ENCODE data around the gene LYST.

DNA sequence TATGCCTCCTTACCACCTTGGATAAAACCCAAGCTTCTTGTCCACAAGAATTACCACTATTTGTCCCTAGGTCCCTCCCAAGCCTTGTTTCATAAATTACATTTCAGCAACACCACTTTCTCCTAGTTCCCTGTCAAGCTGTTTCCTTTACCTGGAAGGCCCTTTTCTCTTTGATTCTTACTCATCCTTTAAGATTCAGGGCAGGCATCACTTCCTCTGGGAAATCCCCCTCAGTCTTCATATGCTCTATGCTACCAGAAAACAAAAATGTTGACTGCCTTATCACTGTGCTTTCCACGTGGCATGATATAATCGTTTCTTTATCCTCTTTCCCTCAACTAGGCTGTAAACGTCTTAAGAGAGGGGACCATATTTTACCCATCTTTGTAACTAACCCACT lies 102.7 kb downstream of the LYST start:
- TF ChIP-seq, protein P1, sequence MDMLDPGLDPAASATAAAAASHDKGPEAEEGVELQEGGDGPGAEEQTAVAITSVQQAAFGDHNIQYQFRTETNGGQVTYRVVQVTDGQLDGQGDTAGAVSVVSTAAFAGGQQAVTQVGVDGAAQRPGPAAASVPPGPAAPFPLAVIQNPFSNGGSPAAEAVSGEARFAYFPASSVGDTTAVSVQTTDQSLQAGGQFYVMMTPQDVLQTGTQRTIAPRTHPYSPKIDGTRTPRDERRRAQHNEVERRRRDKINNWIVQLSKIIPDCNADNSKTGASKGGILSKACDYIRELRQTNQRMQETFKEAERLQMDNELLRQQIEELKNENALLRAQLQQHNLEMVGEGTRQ (IDR thresholded peaks at IDR 0.05; ENCODE audit: low read length): no peak
- TF ChIP-seq, protein P2, sequence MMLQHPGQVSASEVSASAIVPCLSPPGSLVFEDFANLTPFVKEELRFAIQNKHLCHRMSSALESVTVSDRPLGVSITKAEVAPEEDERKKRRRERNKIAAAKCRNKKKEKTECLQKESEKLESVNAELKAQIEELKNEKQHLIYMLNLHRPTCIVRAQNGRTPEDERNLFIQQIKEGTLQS (IDR thresholded peaks at IDR 0.05; ENCODE audit: insufficient read depth, low read depth, low read length): no peak
- no peak for TF ChIP-seq CBX8 (IDR thresholded peaks at IDR 0.05; ENCODE audit: borderline replicate concordance, low read depth, low read length)
- TF ChIP-seq, protein P3, sequence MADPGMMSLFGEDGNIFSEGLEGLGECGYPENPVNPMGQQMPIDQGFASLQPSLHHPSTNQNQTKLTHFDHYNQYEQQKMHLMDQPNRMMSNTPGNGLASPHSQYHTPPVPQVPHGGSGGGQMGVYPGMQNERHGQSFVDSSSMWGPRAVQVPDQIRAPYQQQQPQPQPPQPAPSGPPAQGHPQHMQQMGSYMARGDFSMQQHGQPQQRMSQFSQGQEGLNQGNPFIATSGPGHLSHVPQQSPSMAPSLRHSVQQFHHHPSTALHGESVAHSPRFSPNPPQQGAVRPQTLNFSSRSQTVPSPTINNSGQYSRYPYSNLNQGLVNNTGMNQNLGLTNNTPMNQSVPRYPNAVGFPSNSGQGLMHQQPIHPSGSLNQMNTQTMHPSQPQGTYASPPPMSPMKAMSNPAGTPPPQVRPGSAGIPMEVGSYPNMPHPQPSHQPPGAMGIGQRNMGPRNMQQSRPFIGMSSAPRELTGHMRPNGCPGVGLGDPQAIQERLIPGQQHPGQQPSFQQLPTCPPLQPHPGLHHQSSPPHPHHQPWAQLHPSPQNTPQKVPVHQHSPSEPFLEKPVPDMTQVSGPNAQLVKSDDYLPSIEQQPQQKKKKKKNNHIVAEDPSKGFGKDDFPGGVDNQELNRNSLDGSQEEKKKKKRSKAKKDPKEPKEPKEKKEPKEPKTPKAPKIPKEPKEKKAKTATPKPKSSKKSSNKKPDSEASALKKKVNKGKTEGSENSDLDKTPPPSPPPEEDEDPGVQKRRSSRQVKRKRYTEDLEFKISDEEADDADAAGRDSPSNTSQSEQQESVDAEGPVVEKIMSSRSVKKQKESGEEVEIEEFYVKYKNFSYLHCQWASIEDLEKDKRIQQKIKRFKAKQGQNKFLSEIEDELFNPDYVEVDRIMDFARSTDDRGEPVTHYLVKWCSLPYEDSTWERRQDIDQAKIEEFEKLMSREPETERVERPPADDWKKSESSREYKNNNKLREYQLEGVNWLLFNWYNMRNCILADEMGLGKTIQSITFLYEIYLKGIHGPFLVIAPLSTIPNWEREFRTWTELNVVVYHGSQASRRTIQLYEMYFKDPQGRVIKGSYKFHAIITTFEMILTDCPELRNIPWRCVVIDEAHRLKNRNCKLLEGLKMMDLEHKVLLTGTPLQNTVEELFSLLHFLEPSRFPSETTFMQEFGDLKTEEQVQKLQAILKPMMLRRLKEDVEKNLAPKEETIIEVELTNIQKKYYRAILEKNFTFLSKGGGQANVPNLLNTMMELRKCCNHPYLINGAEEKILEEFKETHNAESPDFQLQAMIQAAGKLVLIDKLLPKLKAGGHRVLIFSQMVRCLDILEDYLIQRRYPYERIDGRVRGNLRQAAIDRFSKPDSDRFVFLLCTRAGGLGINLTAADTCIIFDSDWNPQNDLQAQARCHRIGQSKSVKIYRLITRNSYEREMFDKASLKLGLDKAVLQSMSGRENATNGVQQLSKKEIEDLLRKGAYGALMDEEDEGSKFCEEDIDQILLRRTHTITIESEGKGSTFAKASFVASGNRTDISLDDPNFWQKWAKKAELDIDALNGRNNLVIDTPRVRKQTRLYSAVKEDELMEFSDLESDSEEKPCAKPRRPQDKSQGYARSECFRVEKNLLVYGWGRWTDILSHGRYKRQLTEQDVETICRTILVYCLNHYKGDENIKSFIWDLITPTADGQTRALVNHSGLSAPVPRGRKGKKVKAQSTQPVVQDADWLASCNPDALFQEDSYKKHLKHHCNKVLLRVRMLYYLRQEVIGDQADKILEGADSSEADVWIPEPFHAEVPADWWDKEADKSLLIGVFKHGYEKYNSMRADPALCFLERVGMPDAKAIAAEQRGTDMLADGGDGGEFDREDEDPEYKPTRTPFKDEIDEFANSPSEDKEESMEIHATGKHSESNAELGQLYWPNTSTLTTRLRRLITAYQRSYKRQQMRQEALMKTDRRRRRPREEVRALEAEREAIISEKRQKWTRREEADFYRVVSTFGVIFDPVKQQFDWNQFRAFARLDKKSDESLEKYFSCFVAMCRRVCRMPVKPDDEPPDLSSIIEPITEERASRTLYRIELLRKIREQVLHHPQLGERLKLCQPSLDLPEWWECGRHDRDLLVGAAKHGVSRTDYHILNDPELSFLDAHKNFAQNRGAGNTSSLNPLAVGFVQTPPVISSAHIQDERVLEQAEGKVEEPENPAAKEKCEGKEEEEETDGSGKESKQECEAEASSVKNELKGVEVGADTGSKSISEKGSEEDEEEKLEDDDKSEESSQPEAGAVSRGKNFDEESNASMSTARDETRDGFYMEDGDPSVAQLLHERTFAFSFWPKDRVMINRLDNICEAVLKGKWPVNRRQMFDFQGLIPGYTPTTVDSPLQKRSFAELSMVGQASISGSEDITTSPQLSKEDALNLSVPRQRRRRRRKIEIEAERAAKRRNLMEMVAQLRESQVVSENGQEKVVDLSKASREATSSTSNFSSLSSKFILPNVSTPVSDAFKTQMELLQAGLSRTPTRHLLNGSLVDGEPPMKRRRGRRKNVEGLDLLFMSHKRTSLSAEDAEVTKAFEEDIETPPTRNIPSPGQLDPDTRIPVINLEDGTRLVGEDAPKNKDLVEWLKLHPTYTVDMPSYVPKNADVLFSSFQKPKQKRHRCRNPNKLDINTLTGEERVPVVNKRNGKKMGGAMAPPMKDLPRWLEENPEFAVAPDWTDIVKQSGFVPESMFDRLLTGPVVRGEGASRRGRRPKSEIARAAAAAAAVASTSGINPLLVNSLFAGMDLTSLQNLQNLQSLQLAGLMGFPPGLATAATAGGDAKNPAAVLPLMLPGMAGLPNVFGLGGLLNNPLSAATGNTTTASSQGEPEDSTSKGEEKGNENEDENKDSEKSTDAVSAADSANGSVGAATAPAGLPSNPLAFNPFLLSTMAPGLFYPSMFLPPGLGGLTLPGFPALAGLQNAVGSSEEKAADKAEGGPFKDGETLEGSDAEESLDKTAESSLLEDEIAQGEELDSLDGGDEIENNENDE (IDR thresholded peaks at IDR 0.05; ENCODE audit: insufficient replicate concordance, low read length): no peak
- TF ChIP-seq MAFK (IDR thresholded peaks at IDR 0.05; ENCODE audit: low read depth, low read length): no peak
- no peak for TF ChIP-seq POLR2AphosphoS5 (IDR thresholded peaks at IDR 0.05; ENCODE audit: low read depth, low read length)
- no peak for TF ChIP-seq JUN (IDR thresholded peaks at IDR 0.05; ENCODE audit: low read depth, low read length)
- TF ChIP-seq SIN3A (conservative IDR thresholded peaks at IDR 0.05 in 1 of 2, IDR thresholded peaks at IDR 0.05 in 1 of 2; ENCODE audit: low read depth in 1 of 2, low read length in 2 of 2): no peak
- TF ChIP-seq, protein P4, sequence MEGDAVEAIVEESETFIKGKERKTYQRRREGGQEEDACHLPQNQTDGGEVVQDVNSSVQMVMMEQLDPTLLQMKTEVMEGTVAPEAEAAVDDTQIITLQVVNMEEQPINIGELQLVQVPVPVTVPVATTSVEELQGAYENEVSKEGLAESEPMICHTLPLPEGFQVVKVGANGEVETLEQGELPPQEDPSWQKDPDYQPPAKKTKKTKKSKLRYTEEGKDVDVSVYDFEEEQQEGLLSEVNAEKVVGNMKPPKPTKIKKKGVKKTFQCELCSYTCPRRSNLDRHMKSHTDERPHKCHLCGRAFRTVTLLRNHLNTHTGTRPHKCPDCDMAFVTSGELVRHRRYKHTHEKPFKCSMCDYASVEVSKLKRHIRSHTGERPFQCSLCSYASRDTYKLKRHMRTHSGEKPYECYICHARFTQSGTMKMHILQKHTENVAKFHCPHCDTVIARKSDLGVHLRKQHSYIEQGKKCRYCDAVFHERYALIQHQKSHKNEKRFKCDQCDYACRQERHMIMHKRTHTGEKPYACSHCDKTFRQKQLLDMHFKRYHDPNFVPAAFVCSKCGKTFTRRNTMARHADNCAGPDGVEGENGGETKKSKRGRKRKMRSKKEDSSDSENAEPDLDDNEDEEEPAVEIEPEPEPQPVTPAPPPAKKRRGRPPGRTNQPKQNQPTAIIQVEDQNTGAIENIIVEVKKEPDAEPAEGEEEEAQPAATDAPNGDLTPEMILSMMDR (IDR thresholded peaks at IDR 0.05; ENCODE audit: control extremely low read depth in 1 of 3, insufficient read depth in 1 of 3, low read depth in 1 of 3, low read length in 3 of 3): no peak
- no peak for TF ChIP-seq POLR2A (IDR thresholded peaks at IDR 0.05; ENCODE audit: control extremely low read depth in 1 of 2, low read depth in 2 of 2, low read length in 2 of 2)
- TF ChIP-seq SP1 (IDR thresholded peaks at IDR 0.05; ENCODE audit: low read depth, low read length): no peak

All from H1 (cell line).